Adrenal gland (tissue), 12 donors: ENCODE data around the gene GSK3A. TPM values are rescaled to one million over a fixed set of nuclear protein-coding genes. Genes with fewer than 3 reads are reported as not detected.

Experiments
- DNase-seq, 7 donors: peaks; one replicate each; pipeline ENCODE4 v3.0.0-alpha.2; 2019 to 2020
- H3K27ac ChIP-seq, 5 donors: fragments of 200-600 bp; sonication (generic) in 4 of 5; 1 replicate in 3 of 5; 2 replicates in 2 of 5; pipeline versions ENCODE4 v1.5.1 to v1.8.0; 2016 to 2020; ENCODE audit warnings: mild to moderate bottlenecking in 1 of 5
- H3K27me3 ChIP-seq: fragments of 200-600 bp; 2 replicates; pipeline ENCODE4 v1.8.0; 2021
- H3K36me3 ChIP-seq, 2 donors: fragments of 200-600 bp; replicated peaks in 1 of 2; 1 replicate in 1 of 2; 2 replicates in 1 of 2; pipeline versions ENCODE4 v1.5.1 to v1.8.0; 2018 to 2022
- H3K4me1 ChIP-seq, 2 donors: fragments of 200-600 bp; replicated peaks in 1 of 2; 1 replicate in 1 of 2; 2 replicates in 1 of 2; pipeline versions ENCODE4 v1.5.1 to v1.8.0; 2018 to 2021
- H3K4me3 ChIP-seq, 4 donors: fragments of 200-600 bp; sonication (generic) in 3 of 4; one replicate each; pipeline ENCODE4 v1.5.1; 2016 to 2018
- H3K9me3 ChIP-seq, 3 donors: fragments of 200-600 bp; sonication (generic) in 1 of 3; replicated peaks in 1 of 3; 1 replicate in 2 of 3; 2 replicates in 1 of 3; pipeline versions ENCODE4 v1.5.1 to v1.8.0; 2016 to 2021
- CTCF ChIP-seq, 6 experiments: fragments of 450-650 bp in 4 of 6; fragments of 200-600 bp in 2 of 6; sonication (generic) in 1 of 6; IDR thresholded peaks; 1 replicate in 5 of 6; 2 replicates in 1 of 6; pipeline versions ENCODE4 v1.5.1 to v1.8.0; 2016 to 2021; ENCODE audit warnings: antibody characterized with exemption in 6 of 6, mild to moderate bottlenecking in 2 of 6, moderate library complexity in 1 of 6
- POLR2A ChIP-seq, 2 donors: fragments of 450-650 bp; IDR thresholded peaks; one replicate each; pipeline ENCODE4 v1.6.1; 2017; ENCODE audit warnings: antibody characterized with exemption in 2 of 2, mild to moderate bottlenecking in 2 of 2, moderate library complexity in 1 of 2
- WGBS, 4 donors: extraction: QIAGEN DNeasy Blood & Tissue Kit in 2 of 4; methylation state at CpG; one replicate each; pipeline versions ENCODE4 v1.1.5 to v1.1.7; 2013 to 2017; 5-methylcytosine and 5-hydroxymethylcytosine counted together
- intact Hi-C, 2 donors: fragments of 100-400 bp; cut with DNase I; formaldehyde crosslinking; loops; one replicate each; pipeline versions ENCODE4 v1.14.1 to v1.15.0; 2022 to 2023
- polyA plus RNA-seq, 3 donors: library from polyadenylated mRNA; stranded (reverse); fragments of 200-250 nt in 2 of 3; fragments of 350-450 nt in 1 of 3; fragmentation: Illumina TruSeq in 1 of 3; extraction: RNeasy Lipid Tissue Mini Kit (QIAGEN cat#74804) in 1 of 3; gene quantifications; one replicate each; pipeline ENCODE4 v1.2.3, GENCODE V29; 2013 to 2014
- total RNA-seq, 9 donors: library from RNA; depleted of rRNA in 4 of 9; stranded (reverse); fragments of >200 nt in 4 of 9; fragments of 120-200 nt in 1 of 9; fragmentation: NEBNext Ultra II Directional in 1 of 9; extraction: Animal tissue kit (Norgen Biotek cat#: 25700) in 1 of 9; gene quantifications; one replicate each; pipeline versions ENCODE4 v1.1.0 to v1.2.4, GENCODE V29; 2013 to 2023
- donor health status: healthy with polysubstance abuse.
- donor health status: Bipolar disorder and iron deficiency.
- donor health status: DM: yes; HTN: yes; CAD: no.
- donor health status: DM: no; HTN: no; CAD: no.
- donor health status: DM: no; HTN: no; CAD: no.
- donor health status: DM: yes; HTN: yes; CAD: no.

The GSK3A gene
- total and polyA plus RNA-seq, 12 donors = 19.5 to 94.9 (median 49.7) TPM

DNA sequence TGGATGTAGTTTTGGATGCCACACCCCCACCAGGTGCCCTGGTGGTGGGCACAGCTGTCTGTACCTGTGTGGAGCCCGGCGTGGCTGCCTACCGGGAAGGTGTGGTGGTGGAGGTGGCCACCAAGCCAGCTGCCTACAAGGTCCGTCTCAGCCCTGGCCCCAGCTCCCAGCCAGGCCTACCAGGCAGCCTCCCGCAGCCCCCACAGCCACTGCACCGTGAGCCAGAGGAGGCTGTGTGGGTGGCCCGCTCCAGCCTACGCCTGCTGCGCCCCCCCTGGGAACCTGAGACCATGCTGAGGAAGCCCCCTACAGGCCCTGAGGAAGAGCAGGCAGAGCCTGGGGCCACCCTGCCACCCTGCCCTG lies 30.1 kb upstream of the GSK3A start:
- H3K4me3 ChIP-seq = no peak overlapping the region
- no peaks in the 10 kb centered on the region for H3K9me3 ChIP-seq
- WGBS, 4 donors = 83 to 94% methylated on average over 9 of the region's 9 CpGs; no CpG with 5 or more reads in 2 of the 4 donors
- intact Hi-C loops = no loop called here
- no peaks in the 10 kb centered on the region for H3K27me3 ChIP-seq
- TF ChIP-seq CTCF (IDR thresholded peaks at IDR 0.05) (no peak), POLR2A (IDR thresholded peaks at IDR 0.05) (no peak)
- H3K27ac ChIP-seq = no peak overlapping the region
- H3K36me3 ChIP-seq = peaks cover 0 to 39% of the 10 kb centered on the region in 2 donors
- H3K4me1 ChIP-seq = peaks cover 26 to 42% of the 10 kb centered on the region in 2 donors
- DNase-seq = peak in 2 of 7 donors; percentile 20 to 32

GRCh38 chr19:42271861-42272534 lies 29.6 kb upstream of the GSK3A start:
- Histone ChIP-seq H3K27ac (peak overlapping the region in 2 of 5 donors; percentile 93 to 96), H3K9me3 (no peaks in the 10 kb centered on the region), H3K36me3 (peaks cover 0 to 39% of the 10 kb centered on the region in 2 donors), H3K27me3 (no peaks in the 10 kb centered on the region), H3K4me1 (peaks cover 24 to 40% of the 10 kb centered on the region in 2 donors), H3K4me3 (no peak overlapping the region)
- peak in 3 of 7 donors; percentile 9 to 32 (median 28) for DNase-seq
- 89 to 91% (median 89%) methylated on average over 26 to 35 of the region's 35 CpGs for WGBS, 4 donors
- intact Hi-C loops = no loop called here
- TF ChIP-seq CTCF (IDR thresholded peaks at IDR 0.05) (no peak), POLR2A (IDR thresholded peaks at IDR 0.05) (no peak)

DNA sequence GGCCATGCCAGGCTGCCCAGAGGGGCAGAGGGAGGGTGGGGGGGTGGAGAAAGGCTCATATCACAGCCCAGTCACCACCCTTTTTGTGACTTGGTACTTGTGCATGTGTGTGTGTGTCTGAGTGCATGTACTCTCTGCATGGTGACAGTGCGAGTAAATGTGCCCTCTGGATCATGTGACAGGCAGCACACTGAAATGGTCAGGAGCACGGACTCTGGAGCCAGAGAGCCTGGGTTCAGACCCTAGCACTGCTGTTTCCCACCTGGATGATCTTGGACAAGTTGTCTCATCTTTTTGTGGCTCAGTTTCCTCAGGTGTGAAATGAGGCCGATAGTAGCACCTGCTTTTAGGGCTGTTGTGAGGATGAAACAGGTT lies 28.6 kb upstream of the GSK3A start:
- Histone ChIP-seq H3K36me3 (peaks cover 0 to 39% of the 10 kb centered on the region in 2 donors), H3K27me3 (no peaks in the 10 kb centered on the region), H3K4me1 (peaks cover 24 to 40% of the 10 kb centered on the region in 2 donors), H3K9me3 (no peaks in the 10 kb centered on the region), H3K27ac (peak overlapping the region in 4 of 5 donors; percentile 86 to 96 (median 92)), H3K4me3 (peak overlapping the region in 2 of 4 donors; percentile 56 to 81)
- DNase-seq = peak in 3 of 7 donors; percentile 39 to 73 (median 62)
- intact Hi-C loops = no loop called here
- 39 to 49% (median 44%) methylated on average over 2 to 3 of the region's 3 CpGs for whole genome bisulfite sequencing, 4 donors
- no peak for TF ChIP-seq CTCF (IDR thresholded peaks at IDR 0.05)
- no peak for TF ChIP-seq POLR2A (IDR thresholded peaks at IDR 0.05)

DNA sequence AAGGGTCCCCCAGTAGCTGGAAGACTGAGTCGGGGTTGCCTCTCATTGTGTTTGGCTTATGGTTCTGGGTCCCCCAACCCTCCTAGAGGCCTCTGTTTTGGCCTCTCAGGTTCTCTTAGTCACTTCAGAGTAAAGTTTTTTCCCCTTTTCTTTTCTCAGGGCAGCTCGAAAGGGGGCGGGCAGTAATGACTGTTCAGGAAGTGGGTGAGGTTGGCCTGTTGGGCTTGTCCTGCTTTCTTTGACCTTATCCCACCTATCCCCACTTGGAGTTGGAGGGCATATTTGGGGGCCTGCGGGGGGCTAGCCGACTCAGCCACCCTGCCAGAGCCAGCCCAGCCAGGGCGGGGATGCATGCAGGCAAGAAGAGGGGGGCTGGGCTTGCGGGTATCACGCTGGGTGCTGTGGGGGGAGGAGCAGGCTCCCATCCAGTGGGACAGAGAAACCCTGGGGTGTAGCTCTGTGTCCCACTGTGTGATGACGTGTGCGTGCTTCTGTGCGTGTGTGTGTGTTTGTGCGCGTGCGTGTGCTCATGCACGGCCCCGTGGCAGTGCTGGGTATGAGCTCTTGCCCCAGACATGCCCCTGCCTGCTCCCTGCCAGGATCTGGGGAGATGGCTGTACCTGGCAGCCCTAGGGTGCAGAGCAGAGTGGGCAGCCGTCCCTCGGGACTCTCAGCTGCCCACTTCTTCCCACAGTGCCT lies 28.1 kb upstream of the GSK3A start:
- 5 to 13% (median 8%) methylated on average over 5 to 18 of the region's 18 CpGs for WGBS, 4 donors

More for the DNA sequence above, 28.1 kb upstream of the GSK3A start:
- intact Hi-C loops = no loop called here
- Histone ChIP-seq H3K4me3 (peak overlapping the region in 2 of 4 donors; percentile 56 to 81), H3K27ac (peak overlapping the region; percentile 86 to 96 (median 92)), H3K27me3 (no peaks in the 10 kb centered on the region), H3K9me3 (no peaks in the 10 kb centered on the region), H3K4me1 (peaks cover 24 to 38% of the 10 kb centered on the region in 2 donors), H3K36me3 (peaks cover 0 to 39% of the 10 kb centered on the region in 2 donors)
- TF ChIP-seq POLR2A (IDR thresholded peaks at IDR 0.05) = peak; percentile 37 to 61
- TF ChIP-seq CTCF (IDR thresholded peaks at IDR 0.05) = no peak
- DNase-seq = peak; percentile 72 to 92 (median 76)
